22Rv1 (cell line): ENCODE data around the gene PRRG1.

Experiments used
- CTCF ChIP-seq: fragments of 450-650 bp; IDR thresholded peaks from 2 replicates; pipeline ENCODE4 v1.5.1; 2017; ENCODE audit warnings: mild to moderate bottlenecking
- ZFX ChIP-seq: fragments of 450-650 bp; IDR thresholded peaks from 2 replicates; pipeline ENCODE4 v1.6.1; 2017; ENCODE audit warnings: antibody characterized with exemption, borderline replicate concordance

DNA sequence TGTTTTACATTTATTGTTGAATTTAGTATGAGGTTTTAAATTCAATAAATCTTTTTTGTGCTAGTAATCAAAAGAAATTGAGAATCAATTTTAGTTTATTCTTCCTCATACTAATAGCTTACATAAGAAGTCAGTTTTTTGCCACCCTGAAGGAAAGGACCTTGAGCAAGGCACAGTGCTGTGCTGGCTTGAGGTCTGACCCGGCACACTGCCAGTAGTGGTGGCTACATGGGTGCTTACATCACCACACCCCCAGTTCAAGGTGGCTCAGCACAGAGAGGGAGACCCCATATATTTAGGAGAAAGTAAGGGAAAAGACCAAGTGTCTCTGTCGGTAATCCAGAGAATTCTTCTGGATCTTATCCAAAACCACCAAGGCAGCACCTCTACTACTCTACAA, 136.3 kb downstream of the PRRG1 start:
- no peak for TF ChIP-seq CTCF
- TF ChIP-seq ZFX, result no peak
